ENCODE data around the gene TRPM5. TPM values are rescaled to one million over a fixed set of nuclear protein-coding genes. Genes with fewer than 3 reads are reported as not detected.

The TRPM5 gene
- total RNA-seq, 2 experiments from 2014 or later: not detected

DNA sequence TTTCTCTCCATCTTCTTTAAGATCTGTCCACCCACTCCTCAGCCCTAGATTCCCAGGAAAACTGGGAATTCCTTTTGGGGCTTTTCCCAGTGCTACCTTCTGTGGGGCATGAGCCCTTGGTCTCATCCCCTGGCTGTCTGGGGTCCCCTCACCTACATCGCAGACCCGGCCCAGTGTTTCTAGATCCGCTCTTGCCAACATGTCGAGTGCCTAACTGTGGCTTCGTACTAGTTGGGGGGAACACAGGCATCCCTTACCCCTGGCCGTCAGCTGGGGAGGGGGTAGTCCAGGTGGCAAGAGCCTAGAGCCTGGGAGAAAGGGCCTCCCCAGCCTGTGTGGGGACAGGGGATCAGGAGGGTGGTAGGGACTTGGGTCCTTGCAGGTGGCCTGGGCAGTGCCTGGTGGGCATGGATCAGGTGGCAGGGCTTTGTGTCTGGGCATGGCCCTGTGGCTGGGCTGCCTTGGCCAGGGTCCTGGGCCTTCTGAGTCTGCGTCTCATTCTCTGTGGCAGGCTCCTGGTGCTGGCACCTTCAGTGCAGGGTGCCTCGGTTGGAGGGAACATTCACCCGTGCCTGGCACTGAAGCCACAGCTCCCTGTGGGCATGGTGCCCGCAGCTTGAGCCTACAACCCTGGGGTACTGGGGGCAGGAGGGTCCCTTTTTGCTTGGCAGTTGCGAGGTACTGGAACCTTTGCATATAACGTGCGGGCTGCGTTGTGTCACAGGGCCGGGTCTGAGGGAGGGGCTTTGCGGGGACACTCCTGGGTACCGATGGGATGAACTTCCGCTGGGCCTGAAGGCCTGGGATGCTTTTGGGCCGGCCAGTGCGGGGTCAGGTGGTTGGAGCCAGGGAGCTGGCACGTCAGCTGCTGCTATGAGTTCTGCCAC lies 4.6 kb upstream of the TRPM5 start:
- Mint-ChIP-seq H3K36me3 (ENCODE audit: low read depth) (peaks cover 2% of the 10 kb centered on the region), H3K4me3 (no peak overlapping the region), H3K9me3 (ENCODE audit: insufficient read depth) (no peaks in the 10 kb centered on the region), H3K4me1 (ENCODE audit: low read depth) (peaks cover 40% of the 10 kb centered on the region), H3K27me3 (ENCODE audit: low read depth) (no peaks in the 10 kb centered on the region), H3K27ac (peak overlapping the region; percentile 69)
- ATAC-seq: no peak
- ChIA-PET POLR2A (no interaction called here), CTCF (no interaction called here)
- DNase-seq: no peak

DNA sequence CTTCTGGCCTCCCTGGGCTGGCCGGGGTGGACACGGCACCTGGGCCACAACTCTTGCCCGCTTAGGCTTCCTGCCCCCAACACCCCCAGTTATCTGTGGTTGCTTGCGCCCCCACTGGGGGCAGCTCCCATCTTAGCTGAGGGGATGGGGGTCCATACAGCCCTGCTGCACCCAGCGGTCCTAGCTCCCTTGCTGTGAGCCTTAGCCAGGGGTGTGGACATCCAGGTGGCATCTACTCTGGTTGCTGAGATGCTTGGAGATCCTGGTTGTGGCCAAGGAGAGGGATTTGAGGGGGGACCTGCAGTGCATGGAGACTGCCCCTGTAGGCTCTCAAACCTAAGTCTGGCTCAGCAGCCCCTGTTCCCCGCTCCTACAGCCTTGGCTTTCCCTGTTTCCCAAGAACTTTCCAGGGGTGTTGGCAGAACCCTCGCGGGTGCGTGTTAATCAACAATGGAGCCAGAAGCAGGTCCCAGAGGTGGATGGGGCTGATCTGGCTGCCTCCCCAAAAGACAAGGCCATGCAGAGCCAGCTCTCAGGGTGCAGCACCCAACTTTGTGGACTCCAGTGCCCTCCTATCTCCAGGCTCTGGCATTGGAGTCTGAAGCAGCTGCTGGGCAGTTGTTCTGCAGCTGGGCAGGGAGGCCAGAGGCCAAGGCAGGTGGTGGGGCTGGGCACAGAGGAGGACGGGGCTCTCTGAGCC lies 3.8 kb upstream of the TRPM5 start:
- Mint-ChIP-seq H3K27ac (peak overlapping the region; percentile 80), H3K27me3 (ENCODE audit: low read depth) (peaks cover 4% of the 10 kb centered on the region), H3K36me3 (ENCODE audit: low read depth) (peaks cover 2% of the 10 kb centered on the region), H3K4me3 (peak overlapping the region; percentile 90), H3K4me1 (ENCODE audit: low read depth) (peaks cover 40% of the 10 kb centered on the region), H3K9me3 (ENCODE audit: insufficient read depth) (no peaks in the 10 kb centered on the region)
- no peak for ATAC-seq
- POLR2A ChIA-PET: no interaction called here
- CTCF ChIA-PET: interaction anchor here (1.0 kb wide), 1 partner anchor 85 kb away, joined by 3 read pairs; no protein-coding TSS in a partner anchor
- DNase-seq: no peak

DNA sequence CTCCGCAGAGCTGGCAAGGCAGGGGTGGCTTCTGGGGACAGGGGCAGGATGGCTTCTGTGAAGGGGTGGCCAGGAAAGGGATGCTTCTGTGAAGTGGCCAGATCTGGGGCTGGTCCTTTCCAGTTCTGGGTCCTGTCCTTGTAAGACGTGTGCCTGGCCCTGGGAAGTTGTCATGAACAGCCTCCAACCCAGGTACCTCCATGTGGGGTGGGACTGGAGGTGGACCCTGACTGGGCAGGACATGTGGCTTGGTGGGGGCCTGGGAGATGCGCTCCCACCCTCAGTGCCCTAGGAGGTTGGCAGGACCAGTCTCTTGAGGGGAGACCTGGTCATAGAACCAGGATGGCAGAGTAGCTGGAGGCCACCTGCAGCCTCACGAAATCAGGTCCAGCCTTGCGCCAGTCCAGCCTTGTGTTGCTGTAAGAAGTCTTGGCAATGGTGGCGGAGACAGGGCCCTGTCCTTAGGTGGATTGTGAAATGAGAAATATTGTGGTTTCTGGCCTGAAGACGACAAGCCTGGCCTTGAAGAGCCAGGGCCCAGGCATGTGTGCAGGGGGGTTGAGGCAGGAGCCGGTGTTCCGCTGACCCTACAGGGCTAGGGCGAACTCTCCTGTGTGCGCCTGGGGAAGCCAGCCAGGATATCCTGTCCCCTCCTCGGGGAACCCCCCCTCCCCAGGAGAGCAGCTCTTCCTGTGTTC lies 3.1 kb upstream of the TRPM5 start:
- peaks cover 9% of the 10 kb centered on the region for H3K27me3 Mint-ChIP-seq (ENCODE audit: low read depth)
- no peak for DNase-seq
- ChIA-PET POLR2A (no interaction called here), CTCF (interaction anchor here (1.0 kb wide), 1 partner anchor 86 kb away, joined by 3 read pairs; no protein-coding TSS in a partner anchor)
- H3K27ac Mint-ChIP-seq: peak overlapping the region; percentile 80
- H3K4me1 Mint-ChIP-seq (ENCODE audit: low read depth): peaks cover 46% of the 10 kb centered on the region
- H3K36me3 Mint-ChIP-seq (ENCODE audit: low read depth): peaks cover 2% of the 10 kb centered on the region
- no peak for ATAC-seq
- H3K9me3 Mint-ChIP-seq (ENCODE audit: insufficient read depth): no peaks in the 10 kb centered on the region
- H3K4me3 Mint-ChIP-seq: peak overlapping the region; percentile 90

DNA sequence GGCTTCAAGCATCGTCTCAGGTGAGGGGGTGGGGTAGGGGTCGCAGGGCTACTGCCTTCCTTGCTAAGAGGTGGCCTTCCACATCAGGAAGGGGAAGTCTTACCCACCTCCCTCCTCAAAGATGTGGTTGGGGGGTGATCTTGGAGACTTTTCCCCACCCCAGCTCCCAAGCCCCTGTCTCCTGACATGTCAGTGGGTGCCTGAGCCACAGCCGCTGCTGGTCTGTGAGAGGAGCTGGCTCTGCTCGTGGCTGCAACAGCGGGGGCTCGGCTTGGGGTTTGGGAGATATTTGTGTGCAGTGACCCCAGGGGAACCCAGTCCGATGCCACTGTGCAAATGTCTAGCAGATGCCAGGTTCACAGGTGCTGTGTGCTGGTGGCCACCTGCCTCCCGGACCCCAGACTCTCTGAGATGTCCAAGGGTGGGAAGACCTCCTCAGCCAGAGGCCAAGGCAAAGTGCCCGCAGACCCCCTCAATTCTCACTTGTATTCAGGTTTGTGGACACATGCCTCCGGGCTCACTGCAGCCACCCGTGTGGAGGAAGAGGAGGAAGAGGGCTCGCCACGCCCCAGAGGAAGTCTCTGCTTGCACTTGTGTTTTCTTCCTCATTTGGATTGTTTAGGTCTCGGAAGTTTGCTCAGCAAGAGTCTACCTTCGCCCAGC lies 2.4 kb upstream of the TRPM5 start:
- H3K27ac Mint-ChIP-seq: peak overlapping the region; percentile 80
- H3K4me3 Mint-ChIP-seq: peak overlapping the region; percentile 90
- DNase-seq (peak; percentile 41), ATAC-seq (no peak)
- peaks cover 2% of the 10 kb centered on the region for H3K36me3 Mint-ChIP-seq (ENCODE audit: low read depth)
- peaks cover 14% of the 10 kb centered on the region for H3K27me3 Mint-ChIP-seq (ENCODE audit: low read depth)
- ChIA-PET CTCF (interaction anchor here (3.5 kb wide), 1 partner anchor 87 kb away, joined by 14 read pairs; no protein-coding TSS in a partner anchor), POLR2A (no interaction called here)
- peaks cover 46% of the 10 kb centered on the region for H3K4me1 Mint-ChIP-seq (ENCODE audit: low read depth)
- no peaks in the 10 kb centered on the region for H3K9me3 Mint-ChIP-seq (ENCODE audit: insufficient read depth)

DNA sequence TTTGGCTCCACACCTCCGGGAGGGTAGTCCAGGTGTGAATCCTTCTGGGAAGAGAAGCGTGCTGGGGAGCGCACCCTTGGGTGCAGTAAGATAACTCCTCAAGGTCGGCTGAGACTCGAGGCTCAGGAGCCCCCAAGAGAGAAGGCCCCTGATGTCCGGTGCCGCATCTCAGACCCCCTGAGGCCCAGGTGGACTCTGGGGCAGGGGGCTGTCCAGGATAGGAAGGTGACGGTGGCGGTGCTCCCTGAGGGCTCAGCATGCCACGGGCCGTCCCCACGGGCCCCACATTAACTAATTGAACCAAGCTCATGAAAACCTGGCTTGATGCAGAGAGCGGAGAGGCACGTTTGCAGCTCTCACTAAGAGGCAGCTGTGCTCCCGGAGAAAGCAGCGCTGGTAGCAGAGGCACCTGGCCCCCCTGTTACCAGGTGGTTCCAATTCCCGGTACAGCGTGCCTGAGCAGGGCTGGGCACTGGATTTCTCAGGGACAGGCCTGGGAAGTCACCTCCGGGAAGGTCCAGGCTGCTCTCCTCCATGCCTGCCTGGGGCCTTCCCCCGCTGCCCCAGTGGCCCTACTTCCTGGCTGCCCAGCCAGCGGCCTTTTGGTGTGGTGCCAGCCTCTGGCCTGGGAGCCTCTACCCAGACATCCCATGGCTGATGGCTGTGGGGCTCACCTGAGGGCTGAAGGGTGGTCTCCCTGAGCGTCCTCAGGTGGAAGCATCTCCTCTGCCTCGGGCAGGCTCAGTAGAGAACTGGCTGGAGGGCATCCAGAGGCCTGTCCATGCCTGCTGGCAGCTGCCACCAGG lies 1.6 kb upstream of the TRPM5 start:
- peak overlapping the region; percentile 80 for H3K27ac Mint-ChIP-seq
- POLR2A ChIA-PET: no interaction called here
- CTCF ChIA-PET: interaction anchor here (1.4 to 3.5 kb wide), 4 partner anchors 85 to 447 kb away, joined by 5 to 14 read pairs (median 10); no protein-coding TSS in a partner anchor

DNA sequence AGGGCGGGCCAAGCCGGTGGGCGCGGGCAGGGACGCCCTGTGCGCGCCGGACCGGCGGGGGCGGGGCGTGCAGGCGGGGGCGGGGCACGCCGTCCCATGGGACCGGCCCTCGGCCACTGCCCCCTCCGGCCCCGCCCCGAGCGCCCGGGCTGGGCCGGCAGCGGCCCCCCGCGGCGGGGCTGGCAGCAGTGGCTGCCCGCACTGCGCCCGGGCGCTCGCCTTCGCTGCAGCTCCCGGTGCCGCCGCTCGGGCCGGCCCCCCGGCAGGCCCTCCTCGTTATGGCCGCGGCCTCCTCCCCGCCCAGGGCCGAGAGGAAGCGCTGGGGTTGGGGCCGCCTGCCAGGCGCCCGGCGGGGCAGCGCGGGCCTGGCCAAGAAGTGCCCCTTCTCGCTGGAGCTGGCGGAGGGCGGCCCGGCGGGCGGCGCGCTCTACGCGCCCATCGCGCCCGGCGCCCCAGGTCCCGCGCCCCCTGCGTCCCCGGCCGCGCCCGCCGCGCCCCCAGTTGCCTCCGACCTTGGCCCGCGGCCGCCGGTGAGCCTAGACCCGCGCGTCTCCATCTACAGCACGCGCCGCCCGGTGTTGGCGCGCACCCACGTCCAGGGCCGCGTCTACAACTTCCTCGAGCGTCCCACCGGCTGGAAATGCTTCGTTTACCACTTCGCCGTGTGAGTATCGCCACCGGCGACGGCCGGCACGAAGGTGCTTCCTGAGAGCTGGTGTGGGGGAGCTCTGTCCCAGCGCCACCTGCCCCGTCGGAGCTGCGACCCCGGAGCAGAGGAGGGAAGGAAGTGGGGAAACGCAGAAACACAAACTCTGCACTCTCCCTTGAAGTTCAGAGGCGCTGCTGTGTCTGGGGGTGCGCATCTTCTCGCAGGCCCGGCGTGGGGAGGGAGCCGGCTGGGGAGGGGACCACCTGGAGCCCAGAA lies 769 bp upstream of the TRPM5 start, which contains the start of gene KCNQ1:
KCNQ1 (plus strand) TSS at position 188 of the 925 bp plus-strand sequence; CDS start at position 279, 91 bp downstream.
- DNase-seq (peak; percentile 43), ATAC-seq (peak; percentile 77)
- Mint-ChIP-seq H3K4me3 (peak within 1 kb of the TSS; percentile 90), H3K36me3 (ENCODE audit: low read depth) (peaks cover 2% of the 10 kb centered on the region), H3K4me1 (ENCODE audit: low read depth) (peaks cover 47% of the 10 kb centered on the region), H3K27me3 (ENCODE audit: low read depth) (peaks cover 14% of the 10 kb centered on the region), H3K27ac (peak within 1 kb of the TSS; percentile 80), H3K9me3 (ENCODE audit: insufficient read depth) (no peaks in the 10 kb centered on the region)
- ChIA-PET CTCF (interaction anchor here (1.4 to 3.5 kb wide), 4 partner anchors 86 to 448 kb away, joined by 5 to 14 read pairs (median 10); no protein-coding TSS in a partner anchor), POLR2A (interaction anchor here (1.1 kb wide), 1 partner anchor 1135 kb away, joined by 3 read pairs; the partner anchor contains the start of gene TOLLIP)

More for the DNA sequence above, 1.6 kb upstream of the TRPM5 start:
- H3K36me3 Mint-ChIP-seq (ENCODE audit: low read depth): peaks cover 2% of the 10 kb centered on the region
- H3K27me3 Mint-ChIP-seq (ENCODE audit: low read depth): peaks cover 14% of the 10 kb centered on the region
- peaks cover 50% of the 10 kb centered on the region for H3K4me1 Mint-ChIP-seq (ENCODE audit: low read depth)
- peak overlapping the region; percentile 90 for H3K4me3 Mint-ChIP-seq
- ATAC-seq (no peak), DNase-seq (no peak)
- no peaks in the 10 kb centered on the region for H3K9me3 Mint-ChIP-seq (ENCODE audit: insufficient read depth)

DNA sequence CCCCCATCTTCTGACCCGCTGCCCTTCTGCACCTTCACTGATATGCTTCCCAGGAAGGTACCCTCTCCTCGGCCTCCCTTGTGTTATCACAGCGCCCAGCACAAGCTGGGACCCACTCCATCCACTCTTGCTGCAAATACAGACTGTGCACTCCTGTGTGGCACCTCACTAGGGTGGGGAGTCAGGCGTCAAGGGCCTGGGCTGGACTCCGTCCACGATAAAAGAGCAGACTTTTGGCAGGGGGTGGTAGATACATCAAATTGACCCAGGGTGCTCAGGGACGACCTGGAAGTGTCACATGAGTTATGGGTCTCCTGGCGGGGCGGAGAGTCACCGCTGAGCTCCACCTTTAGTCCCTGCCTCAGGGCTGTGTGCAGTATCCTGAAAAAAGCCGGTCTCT lies 908 bp downstream of the TRPM5 start:
- DNase-seq (no peak), ATAC-seq (no peak)
- H3K36me3 Mint-ChIP-seq (ENCODE audit: low read depth): peaks cover 2% of the 10 kb centered on the region
- peaks cover 25% of the 10 kb centered on the region for H3K27me3 Mint-ChIP-seq (ENCODE audit: low read depth)
- CTCF ChIA-PET: interaction anchor here (2.8 to 3.5 kb wide), 2 partner anchors 88 to 90 kb away, joined by 14 read pairs; no protein-coding TSS in a partner anchor
- H3K27ac Mint-ChIP-seq: no peak overlapping the region
- POLR2A ChIA-PET: no interaction called here
- peaks cover 44% of the 10 kb centered on the region for H3K4me1 Mint-ChIP-seq (ENCODE audit: low read depth)
- H3K4me3 Mint-ChIP-seq: peak overlapping the region; percentile 6
- no peaks in the 10 kb centered on the region for H3K9me3 Mint-ChIP-seq (ENCODE audit: insufficient read depth)

DNA sequence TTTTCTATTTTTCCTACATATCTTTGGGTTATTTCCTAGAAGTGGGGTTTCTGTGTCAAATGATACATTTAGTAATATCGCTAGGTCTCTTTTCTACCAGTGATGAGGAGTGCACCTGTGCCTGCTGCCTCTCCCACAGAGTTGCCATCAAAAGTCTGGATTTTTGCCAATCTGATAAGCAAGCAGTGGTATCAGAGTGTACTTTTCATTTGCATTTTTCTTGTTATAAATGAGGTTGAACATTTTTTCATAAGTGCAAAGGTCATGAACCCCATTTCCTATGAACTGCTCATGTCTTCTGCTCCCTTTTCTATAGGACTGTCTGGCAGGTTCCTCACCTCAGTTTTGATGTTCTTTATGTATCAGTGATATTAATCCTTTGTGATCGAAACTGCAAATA lies 1.7 kb downstream of the TRPM5 start:
- no peaks in the 10 kb centered on the region for H3K9me3 Mint-ChIP-seq (ENCODE audit: insufficient read depth)
- peaks cover 38% of the 10 kb centered on the region for H3K4me1 Mint-ChIP-seq (ENCODE audit: low read depth)
- ATAC-seq (no peak), DNase-seq (no peak)
- no peak overlapping the region for H3K27ac Mint-ChIP-seq
- POLR2A ChIA-PET: no interaction called here
- H3K27me3 Mint-ChIP-seq (ENCODE audit: low read depth): peaks cover 27% of the 10 kb centered on the region
- H3K4me3 Mint-ChIP-seq: no peak overlapping the region
- H3K36me3 Mint-ChIP-seq (ENCODE audit: low read depth): peaks cover 2% of the 10 kb centered on the region
- CTCF ChIA-PET: no interaction called here

DNA sequence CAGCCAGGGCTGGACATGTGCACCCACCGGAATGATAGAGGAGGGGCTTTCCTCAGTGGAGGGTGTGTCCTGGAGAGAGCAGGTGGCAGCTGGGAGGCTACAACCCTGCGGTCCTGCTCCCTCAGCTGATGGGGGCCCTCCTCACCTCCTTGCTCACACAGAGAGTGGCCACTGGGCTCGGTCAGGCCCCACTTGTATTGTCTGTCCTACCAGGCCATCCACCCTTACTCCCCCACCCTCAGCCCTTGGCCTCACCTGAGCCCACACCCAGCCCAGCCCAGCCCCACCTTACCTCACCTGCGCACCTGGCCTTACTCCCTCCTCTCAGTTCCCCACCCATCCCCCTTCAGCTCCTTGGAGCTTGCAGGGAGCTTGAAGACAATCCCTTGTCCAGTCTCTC lies 3.1 kb downstream of the TRPM5 start:
- H3K27ac Mint-ChIP-seq: no peak overlapping the region
- ChIA-PET CTCF (interaction anchor here (1.4 kb wide), 1 partner anchor 447 kb away, joined by 4 read pairs; no protein-coding TSS in a partner anchor), POLR2A (no interaction called here)
- peaks cover 23% of the 10 kb centered on the region for H3K4me1 Mint-ChIP-seq (ENCODE audit: low read depth)
- H3K36me3 Mint-ChIP-seq (ENCODE audit: low read depth): no peaks in the 10 kb centered on the region
- DNase-seq: no peak
- ATAC-seq: no peak
- H3K9me3 Mint-ChIP-seq (ENCODE audit: insufficient read depth): no peaks in the 10 kb centered on the region
- peaks cover 27% of the 10 kb centered on the region for H3K27me3 Mint-ChIP-seq (ENCODE audit: low read depth)
- no peak overlapping the region for H3K4me3 Mint-ChIP-seq

DNA sequence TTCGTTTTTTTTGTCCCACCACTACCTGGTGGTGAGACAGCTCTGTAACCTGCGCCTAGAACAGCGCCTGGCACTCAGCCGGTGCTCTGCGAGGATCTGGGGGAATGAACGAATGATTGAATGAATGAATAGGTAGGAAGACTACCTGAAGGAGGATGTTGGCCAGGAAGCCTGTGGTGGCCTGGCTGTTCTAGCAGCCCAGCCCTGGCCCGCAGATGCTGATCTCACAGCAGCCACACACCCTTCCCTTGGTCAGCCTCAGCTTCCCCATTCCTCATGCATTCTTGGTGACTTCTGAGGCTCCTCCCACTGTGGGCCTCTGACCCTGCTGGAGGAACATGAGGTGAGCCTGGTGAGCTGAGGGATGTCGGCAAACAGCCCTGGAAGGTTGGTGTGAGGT lies 3.7 kb downstream of the TRPM5 start:
- Mint-ChIP-seq H3K4me3 (no peak overlapping the region), H3K4me1 (ENCODE audit: low read depth) (peaks cover 20% of the 10 kb centered on the region), H3K36me3 (ENCODE audit: low read depth) (no peaks in the 10 kb centered on the region), H3K27me3 (ENCODE audit: low read depth) (peaks cover 27% of the 10 kb centered on the region), H3K9me3 (ENCODE audit: insufficient read depth) (no peaks in the 10 kb centered on the region), H3K27ac (no peak overlapping the region)
- DNase-seq (no peak), ATAC-seq (no peak)
- POLR2A ChIA-PET: no interaction called here
- CTCF ChIA-PET: interaction anchor here (1.4 kb wide), 1 partner anchor 447 kb away, joined by 4 read pairs; no protein-coding TSS in a partner anchor

Measured in activated CD8-positive, alpha-beta T cell treated with anti-CD3 and anti-CD28 coated beads, Interleukin-2, amount 10 ng/mL, durations not matched to agents 7 days and 5 days (primary cell).